GM10266 (cell line): ENCODE measurements around the gene NPAS3.

ENCODE experiments used
- DNase-seq: peaks from one replicate; pipeline ENCODE4 v3.0.0; 2012; ENCODE audit errors: extremely low spot score
- CTCF ChIP-seq: IDR thresholded peaks from 2 replicates; pipeline ENCODE4 v1.5.1; 2012; ENCODE audit warnings: mild to moderate bottlenecking, low read depth; ENCODE audit not compliant: control insufficient read depth, insufficient read depth; ENCODE audit errors: missing control alignments

The NPAS3 gene

DNA sequence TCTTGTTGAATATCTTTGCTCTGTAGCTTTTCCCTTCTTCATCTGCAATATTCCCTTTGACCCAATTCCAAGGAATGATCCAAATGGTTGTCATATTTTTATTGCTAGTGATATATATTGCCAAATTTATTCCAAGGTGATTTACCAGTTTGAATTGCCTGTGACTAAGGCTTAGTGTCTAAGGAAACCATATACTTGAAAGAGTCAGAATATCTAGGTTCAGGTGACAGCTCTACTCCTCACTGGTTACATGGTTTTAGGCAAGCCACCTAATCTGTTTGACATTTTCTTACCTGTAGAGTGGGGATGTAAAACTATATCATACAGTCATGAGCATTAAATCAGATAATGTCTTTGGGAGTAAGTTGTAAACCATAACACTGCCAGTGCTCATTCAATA lies 473.8 kb downstream of the NPAS3 start:
- TF ChIP-seq CTCF: no peak
- no peak for DNase-seq

GRCh38 chr14:33413381-33413780 lies 474.7 kb downstream of the NPAS3 start:
- no peak for TF ChIP-seq CTCF
- no peak for DNase-seq

GRCh38 chr14:33414041-33414440 lies 475.4 kb downstream of the NPAS3 start:
- DNase-seq: no peak
- no peak for TF ChIP-seq CTCF

DNA sequence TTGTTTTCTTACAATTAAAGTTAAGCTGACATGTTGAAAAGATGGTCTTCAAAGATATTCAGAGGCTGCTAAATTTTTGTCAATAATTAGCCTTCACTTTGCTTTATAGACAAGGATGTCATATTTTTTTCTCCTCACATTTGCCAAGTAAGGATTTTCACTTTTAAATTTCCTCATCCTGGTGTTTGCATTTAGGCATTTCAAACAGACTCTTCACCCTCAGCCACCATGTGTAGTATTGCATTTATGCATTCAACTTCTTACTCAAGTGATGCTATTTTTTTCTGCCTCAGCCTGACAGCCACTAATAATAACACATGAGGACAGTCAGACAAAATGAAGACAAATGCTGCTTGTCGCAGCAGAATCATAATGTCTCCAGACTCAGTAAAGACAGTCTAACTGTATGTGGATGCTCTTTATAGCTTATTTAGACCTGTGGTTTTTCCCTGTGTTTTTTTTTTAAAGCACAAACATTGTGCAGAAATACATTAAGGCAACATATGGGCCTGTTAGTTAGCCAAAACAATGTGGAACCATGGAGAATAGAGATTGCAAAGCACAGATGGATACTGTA lies 481.5 kb downstream of the NPAS3 start:
- TF ChIP-seq CTCF: no peak
- no peak for DNase-seq

GRCh38 chr14:33430414-33431035 lies 491.8 kb downstream of the NPAS3 start:
- no peak for DNase-seq
- TF ChIP-seq CTCF: no peak

DNA sequence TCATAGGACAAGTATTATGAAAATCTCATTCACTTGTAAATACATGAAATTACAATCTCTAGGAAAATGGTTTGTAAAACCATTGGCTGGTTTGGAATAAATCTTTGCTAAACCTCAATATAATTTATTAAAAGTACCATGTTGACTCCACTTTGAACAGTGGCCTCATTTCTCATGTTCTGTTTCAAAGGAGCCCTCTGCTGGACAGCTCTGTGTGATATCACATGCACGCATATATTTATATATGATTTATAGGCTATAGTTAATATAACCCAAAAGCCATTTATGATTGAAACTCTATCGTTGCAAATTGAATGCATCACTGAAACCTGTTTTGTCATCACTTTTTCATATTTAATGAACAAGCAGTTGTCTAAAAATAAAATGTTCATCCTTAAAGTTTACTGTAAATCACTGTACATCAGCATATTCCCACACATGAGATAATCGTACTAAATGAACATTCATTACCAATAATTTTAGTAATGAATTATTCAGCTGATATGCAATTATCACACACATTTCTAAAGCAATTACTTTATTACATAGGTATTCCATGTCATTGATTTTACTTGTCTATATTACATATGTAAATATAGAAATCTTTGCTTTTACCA lies 493.8 kb downstream of the NPAS3 start:
- TF ChIP-seq CTCF: no peak
- no peak for DNase-seq

DNA sequence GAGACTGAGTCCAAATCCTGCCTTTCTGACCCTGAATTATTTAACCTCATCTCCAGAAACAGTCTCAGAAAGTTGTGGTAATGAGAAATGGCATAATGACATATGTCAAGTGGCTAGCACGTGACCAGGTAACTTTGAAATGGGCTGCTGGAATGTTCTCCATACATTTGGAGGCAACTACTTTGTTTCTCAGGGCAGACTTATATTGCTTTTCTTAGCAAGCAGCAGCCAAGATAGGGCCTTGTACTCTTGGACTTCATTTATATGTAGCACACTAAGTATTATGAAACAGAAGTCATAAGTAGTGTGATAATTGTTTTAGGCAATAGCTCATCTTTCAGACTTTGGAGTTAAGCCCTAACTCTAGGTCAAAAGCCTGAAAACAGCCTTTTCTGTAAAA lies 494.7 kb downstream of the NPAS3 start:
- no peak for TF ChIP-seq CTCF
- DNase-seq: no peak
